H9 (cell line): Measurements from ENCODE around the gene ACVR1C. TPM values are rescaled to one million over a fixed set of nuclear protein-coding genes. Genes with fewer than 3 reads are reported as not detected.

ENCODE experiments used
- DNase-seq: peaks from one replicate; pipeline ENCODE4 v3.0.0-alpha.2; 2017
- H2AFZ ChIP-seq: one replicate; pipeline ENCODE4 v1.6.1; 2013; ENCODE audit warnings: mild to moderate bottlenecking, low read length, control low read depth, moderate library complexity
- H2AK5ac ChIP-seq: 2 replicates; pipeline ENCODE4 v1.6.1; 2013; ENCODE audit warnings: low read length, control low read depth, mixed read lengths; ENCODE audit not compliant: insufficient read length
- H2BK120ac ChIP-seq: one replicate; pipeline ENCODE4 v1.6.1; 2013; ENCODE audit warnings: low read depth, mild to moderate bottlenecking, low read length, control low read depth, inconsistent platforms; ENCODE audit not compliant: poor library complexity, severe bottlenecking
- H2BK12ac ChIP-seq: 2 replicates; pipeline ENCODE4 v1.6.1; 2013; ENCODE audit warnings: low read length, control low read depth, mixed read lengths, low read depth; ENCODE audit not compliant: insufficient read length
- H2BK15ac ChIP-seq: 2 replicates; pipeline ENCODE4 v1.6.1; 2013; ENCODE audit warnings: low read depth, low read length, control low read depth
- H2BK20ac ChIP-seq: one replicate; pipeline ENCODE4 v1.6.1; 2013; ENCODE audit warnings: low read depth, mild to moderate bottlenecking, low read length, control low read depth, inconsistent platforms; ENCODE audit not compliant: poor library complexity, severe bottlenecking
- H2BK5ac ChIP-seq: 2 replicates; pipeline ENCODE4 v1.6.1; 2013; ENCODE audit warnings: low read length, control low read depth, mixed read lengths; ENCODE audit not compliant: insufficient read length
- H3K14ac ChIP-seq: 2 replicates; pipeline ENCODE4 v1.6.1; 2013; ENCODE audit warnings: low read length, control low read depth; ENCODE audit not compliant: insufficient read depth
- H3K18ac ChIP-seq: 2 replicates; pipeline ENCODE4 v1.6.1; 2013; ENCODE audit warnings: low read depth, mild to moderate bottlenecking, mixed read lengths, low read length, control low read depth; ENCODE audit not compliant: insufficient read length
- H3K23ac ChIP-seq: 2 replicates; pipeline ENCODE4 v1.6.1; 2013; ENCODE audit warnings: low read length, control low read depth, mixed read lengths, low read depth; ENCODE audit not compliant: insufficient read length
- H3K23me2 ChIP-seq: 2 replicates; pipeline ENCODE4 v1.6.1; 2013; ENCODE audit warnings: low read depth, mild to moderate bottlenecking, mixed read lengths, low read length, control low read depth; ENCODE audit not compliant: insufficient read length, poor library complexity, severe bottlenecking
- H3K27ac ChIP-seq: 2 replicates; pipeline ENCODE4 v1.5.1; 2013; ENCODE audit warnings: low read length, control low read depth, mixed read lengths, low read depth; ENCODE audit not compliant: insufficient read length
- H3K27me3 ChIP-seq: 2 replicates; pipeline ENCODE4 v1.6.1; 2013; ENCODE audit warnings: low read length, control low read depth, inconsistent platforms; ENCODE audit not compliant: insufficient read depth
- H3K4ac ChIP-seq: 2 replicates; pipeline ENCODE4 v1.6.1; 2013; ENCODE audit warnings: low read depth, mild to moderate bottlenecking, control low read depth, inconsistent platforms, low read length, moderate library complexity
- H3K4me1 ChIP-seq: 2 replicates; pipeline ENCODE4 v1.6.1; 2013; ENCODE audit warnings: low read length, control low read depth, inconsistent platforms; ENCODE audit not compliant: insufficient read depth
- H3K4me2 ChIP-seq: 2 replicates; pipeline ENCODE4 v1.6.1; 2013; ENCODE audit warnings: low read length, control low read depth, mixed read lengths; ENCODE audit not compliant: insufficient read length, insufficient read depth
- H3K56ac ChIP-seq: 2 replicates; pipeline ENCODE4 v1.6.1; 2013; ENCODE audit warnings: low read depth, mild to moderate bottlenecking, mixed read lengths, low read length, control low read depth; ENCODE audit not compliant: insufficient read length
- H3K79me1 ChIP-seq: 2 replicates; pipeline ENCODE4 v1.6.1; 2013; ENCODE audit warnings: low read depth, mild to moderate bottlenecking, moderate library complexity, low read length, control low read depth, inconsistent platforms; ENCODE audit not compliant: insufficient read depth, poor library complexity, severe bottlenecking
- H3K79me2 ChIP-seq: 2 replicates; pipeline ENCODE4 v1.6.1; 2013; ENCODE audit warnings: low read length, control low read depth, inconsistent platforms; ENCODE audit not compliant: insufficient read depth
- H3K9ac ChIP-seq: 2 replicates; pipeline ENCODE4 v1.6.1; 2013; ENCODE audit warnings: low read length, control low read depth, mixed read lengths; ENCODE audit not compliant: insufficient read length; ENCODE audit errors: extremely low read depth
- H3K9me3 ChIP-seq: one replicate; pipeline ENCODE4 v1.6.1; 2013; ENCODE audit warnings: low read depth, low read length, inconsistent platforms; ENCODE audit not compliant: control insufficient read depth
- H3T11ph ChIP-seq: one replicate; pipeline ENCODE4 v1.6.1; 2013; ENCODE audit warnings: mild to moderate bottlenecking, low read length, control low read depth, inconsistent platforms
- H4K20me1 ChIP-seq: one replicate; pipeline ENCODE4 v1.6.1; 2013; ENCODE audit not compliant: control insufficient read depth, insufficient read length, insufficient read depth
- H4K5ac ChIP-seq: 2 replicates; pipeline ENCODE4 v1.6.1; 2013; ENCODE audit warnings: low read depth, mild to moderate bottlenecking, mixed read lengths, low read length, control low read depth; ENCODE audit not compliant: insufficient read length
- H4K8ac ChIP-seq: replicated peaks from 2 replicates; pipeline ENCODE4 v1.6.1; 2013; ENCODE audit warnings: low read length, control low read depth, mixed read lengths, low read depth; ENCODE audit not compliant: insufficient read length
- H4K91ac ChIP-seq: 2 replicates; pipeline ENCODE4 v1.6.1; 2013; ENCODE audit warnings: low read depth, mild to moderate bottlenecking, moderate library complexity, mixed read lengths, low read length, control low read depth; ENCODE audit not compliant: insufficient read length
- H3K27ac Mint-ChIP-seq, 3 experiments: 2 replicates in 2 of 3; 3 replicates in 1 of 3; pipeline ENCODE4 v1.8.0; 2020 to 2021; ENCODE audit warnings: mixed read lengths in 3 of 3, mild to moderate bottlenecking in 1 of 3, moderate library complexity in 1 of 3
- H3K27me3 Mint-ChIP-seq: 2 replicates; pipeline ENCODE4 v1.8.0; 2021; ENCODE audit warnings: low read depth, mild to moderate bottlenecking, moderate library complexity, mixed read lengths
- H3K36me3 Mint-ChIP-seq, 3 experiments: 2 replicates in 2 of 3; 3 replicates in 1 of 3; pipeline ENCODE4 v1.8.0; 2020 to 2021; ENCODE audit warnings: low read depth in 3 of 3, mixed read lengths in 3 of 3; ENCODE audit not compliant: insufficient read depth in 1 of 3
- H3K4me1 Mint-ChIP-seq, 2 experiments: 2 replicates each; pipeline ENCODE4 v1.8.0; 2020; ENCODE audit warnings: mixed read lengths in 2 of 2
- H3K4me3 Mint-ChIP-seq, 2 experiments: 2 replicates in 1 of 2; 3 replicates in 1 of 2; pipeline ENCODE4 v1.8.0; 2020 to 2021; ENCODE audit warnings: mild to moderate bottlenecking in 2 of 2, mixed read lengths in 2 of 2, moderate library complexity in 1 of 2
- H3K9me3 Mint-ChIP-seq, 2 experiments: 2 replicates in 1 of 2; 3 replicates in 1 of 2; pipeline ENCODE4 v1.8.0; 2020; ENCODE audit warnings: mild to moderate bottlenecking in 2 of 2, mixed read lengths in 2 of 2, moderate library complexity in 1 of 2
- CTCF ChIP-seq: fragments of 200-600 bp; sonication (generic); conservative IDR thresholded peaks from 3 replicates; pipeline ENCODE4 v1.8.0; 2021; ENCODE audit warnings: antibody characterized with exemption, mild to moderate bottlenecking
- WGBS: extraction: QIAGEN DNeasy Blood & Tissue Kit; methylation state at CpG from one replicate; pipeline ENCODE4 v1.1.7; 2013; ENCODE audit warnings: missing lambda C conversion rate, low lambda C conversion rate, mixed read lengths; ENCODE audit not compliant: insufficient read length; ENCODE audit errors: extremely low coverage; 5-methylcytosine and 5-hydroxymethylcytosine counted together
- total RNA-seq: library from RNA; stranded (reverse); gene quantifications from 2 replicates; pipeline ENCODE4 v1.2.1, GENCODE V29; 2021

Gene ACVR1C
- total RNA-seq, 1 experiment from 2014 or later = 0.81 TPM

GRCh38 chr2:157592948-157593347 lies 35.7 kb downstream of the ACVR1C start:
- H3K18ac ChIP-seq = no peak overlapping the region
- no peaks in the 10 kb centered on the region; the same call in 1 of the 2 replicates for H3K27me3 ChIP-seq
- Mint-ChIP-seq H3K4me1 (peaks cover 6 to 11% of the 10 kb centered on the region in 2 experiments; a peak in 3 of 4 replicates), H3K27me3 (peaks cover 21% of the 10 kb centered on the region), H3K4me3 (no peak overlapping the region), H3K9me3 (no peaks in the 10 kb centered on the region), H3K36me3 (no peaks in the 10 kb centered on the region), H3K27ac (no peak overlapping the region)
- H3K79me2 ChIP-seq = no peaks in the 10 kb centered on the region
- no peak overlapping the region for H4K91ac ChIP-seq
- no peak overlapping the region for H2BK20ac ChIP-seq
- no peak for DNase-seq
- no peak overlapping the region for H4K8ac ChIP-seq
- no peaks in the 10 kb centered on the region for H3K9me3 ChIP-seq
- no peak overlapping the region for H3K9ac ChIP-seq
- no peak overlapping the region for H3K14ac ChIP-seq
- H3K4me2 ChIP-seq = no peak overlapping the region
- H2BK15ac ChIP-seq = no peak overlapping the region
- no peak overlapping the region for H2BK5ac ChIP-seq
- TF ChIP-seq CTCF = no peak
- H2AK5ac ChIP-seq = no peak overlapping the region
- no peak overlapping the region for H2BK12ac ChIP-seq
- H3K79me1 ChIP-seq = no peaks in the 10 kb centered on the region
- H3K23me2 ChIP-seq = no peaks in the 10 kb centered on the region
- no peak overlapping the region for H3K56ac ChIP-seq
- H2BK120ac ChIP-seq = no peak overlapping the region
- H4K5ac ChIP-seq = no peak overlapping the region
- H2AFZ ChIP-seq = no peak overlapping the region
- no peak overlapping the region for H3T11ph ChIP-seq
- H3K4me1 ChIP-seq = no peaks in the 10 kb centered on the region
- no peak overlapping the region for H3K4ac ChIP-seq
- WGBS = no CpG with 5 or more reads among the region's 2 CpGs
- no peaks in the 10 kb centered on the region for H4K20me1 ChIP-seq
- H3K23ac ChIP-seq = no peak overlapping the region
- H3K27ac ChIP-seq = no peak overlapping the region
